D721Med (cell line): Measurements from ENCODE around the gene S100Z.
"Not testable (repeated sequence)": the region's sequence is repeated elsewhere in the genome, so short reads cannot be mapped to it uniquely, and the experiment has no call there.

Experiments used
- DNase-seq: peaks from one replicate; pipeline ENCODE4 v3.0.0; 2011; ENCODE audit warnings: low spot score; ENCODE audit not compliant: insufficient read length
- FAIRE-seq: peaks from 2 replicates; lab custom pipeline; 2011; peaks lifted over from hg19 to GRCh38; lab: Jason Lieb, UNC
- CTCF ChIP-seq: IDR thresholded peaks from 2 replicates; pipeline ENCODE4 v1.5.1; 2012; ENCODE audit warnings: mild to moderate bottlenecking, control low read depth; ENCODE audit not compliant: insufficient read depth; ENCODE audit errors: missing control alignments

S100Z gene

GRCh38 chr5:76851728-76852369 is 2.0 kb downstream of the S100Z start:
- FAIRE-seq, result no peak
- no peak for DNase-seq
- no peak for TF ChIP-seq CTCF

- TF ChIP-seq CTCF, result no peak
- FAIRE-seq (no peak), DNase-seq (no peak)
Observed at GRCh38 chr5:76852772-76853171, 3.0 kb downstream of the S100Z start.

GRCh38 chr5:76853741-76854140 is 3.9 kb downstream of the S100Z start:
- DNase-seq, FAIRE-seq: not testable (repeated sequence)

GRCh38 chr5:76854644-76855043 is 4.8 kb downstream of the S100Z start:
- no peak for DNase-seq
- no peak for FAIRE-seq
- no peak for TF ChIP-seq CTCF

- FAIRE-seq, DNase-seq: not testable (repeated sequence)
Observed at GRCh38 chr5:76855501-76855900, 5.7 kb downstream of the S100Z start.

- no peak for TF ChIP-seq CTCF
- FAIRE-seq, result no peak
- no peak for DNase-seq
Observed at GRCh38 chr5:76855961-76856360, 6.1 kb downstream of the S100Z start.

GRCh38 chr5:76856800-76857199 is 7.0 kb downstream of the S100Z start:
- FAIRE-seq, DNase-seq: not testable (repeated sequence)

GRCh38 chr5:76859591-76860247 is 9.9 kb downstream of the S100Z start:
- FAIRE-seq, result no peak
- TF ChIP-seq CTCF, result no peak
- DNase-seq, result no peak
